HepG2 (cell line): ENCODE results near the gene IPO9.

ENCODE experiments used
- CENPX ChIP-seq: sonication (generic); formaldehyde crosslinking; IDR thresholded peaks from 2 replicates; pipeline ENCODE4 v1.9.0; 2021; ENCODE audit warnings: mild to moderate bottlenecking, missing genetic modification reagents, moderate library complexity
- PHF21A ChIP-seq: sonication (generic); formaldehyde crosslinking; IDR thresholded peaks from 2 replicates; pipeline ENCODE4 v1.5.0; 2020; ENCODE audit warnings: mild to moderate bottlenecking, missing genetic modification reagents
- ZNF121 ChIP-seq: sonication (generic); formaldehyde crosslinking; IDR thresholded peaks from 2 replicates; pipeline ENCODE4 v1.5.0; 2020; ENCODE audit warnings: mild to moderate bottlenecking, missing genetic modification reagents
- TF ChIP-seq, protein P1 (sequence below): sonication (generic); formaldehyde crosslinking; IDR thresholded peaks from 2 replicates; pipeline ENCODE4 v1.4.0; 2020; ENCODE audit warnings: missing genetic modification reagents

DNA sequence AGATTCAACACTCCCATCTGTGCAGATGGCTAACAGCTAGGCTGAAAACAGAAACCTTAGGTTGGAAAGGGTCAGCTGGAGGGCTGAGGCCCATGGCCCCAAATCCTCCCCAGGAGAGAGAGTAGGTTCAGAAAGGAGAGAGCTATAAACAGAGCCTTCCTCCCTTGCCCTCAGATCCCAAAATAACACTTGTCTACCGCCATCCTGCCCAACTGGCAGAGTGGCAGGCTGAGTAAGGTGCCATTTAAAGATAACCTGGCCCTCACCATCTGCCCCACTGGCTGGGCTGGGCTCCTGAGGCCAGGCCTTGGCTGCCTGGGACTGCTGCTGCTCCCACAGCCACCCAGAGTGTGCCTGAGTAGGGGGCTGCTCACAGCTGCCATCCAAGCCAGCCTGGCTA is 55.5 kb downstream of the IPO9 start:
- TF ChIP-seq ZNF121: no peak
- no peak for TF ChIP-seq PHF21A (CRISPR knock-in tag)
- TF ChIP-seq CENPX (CRISPR knock-in tag): no peak
- TF ChIP-seq, protein P1, sequence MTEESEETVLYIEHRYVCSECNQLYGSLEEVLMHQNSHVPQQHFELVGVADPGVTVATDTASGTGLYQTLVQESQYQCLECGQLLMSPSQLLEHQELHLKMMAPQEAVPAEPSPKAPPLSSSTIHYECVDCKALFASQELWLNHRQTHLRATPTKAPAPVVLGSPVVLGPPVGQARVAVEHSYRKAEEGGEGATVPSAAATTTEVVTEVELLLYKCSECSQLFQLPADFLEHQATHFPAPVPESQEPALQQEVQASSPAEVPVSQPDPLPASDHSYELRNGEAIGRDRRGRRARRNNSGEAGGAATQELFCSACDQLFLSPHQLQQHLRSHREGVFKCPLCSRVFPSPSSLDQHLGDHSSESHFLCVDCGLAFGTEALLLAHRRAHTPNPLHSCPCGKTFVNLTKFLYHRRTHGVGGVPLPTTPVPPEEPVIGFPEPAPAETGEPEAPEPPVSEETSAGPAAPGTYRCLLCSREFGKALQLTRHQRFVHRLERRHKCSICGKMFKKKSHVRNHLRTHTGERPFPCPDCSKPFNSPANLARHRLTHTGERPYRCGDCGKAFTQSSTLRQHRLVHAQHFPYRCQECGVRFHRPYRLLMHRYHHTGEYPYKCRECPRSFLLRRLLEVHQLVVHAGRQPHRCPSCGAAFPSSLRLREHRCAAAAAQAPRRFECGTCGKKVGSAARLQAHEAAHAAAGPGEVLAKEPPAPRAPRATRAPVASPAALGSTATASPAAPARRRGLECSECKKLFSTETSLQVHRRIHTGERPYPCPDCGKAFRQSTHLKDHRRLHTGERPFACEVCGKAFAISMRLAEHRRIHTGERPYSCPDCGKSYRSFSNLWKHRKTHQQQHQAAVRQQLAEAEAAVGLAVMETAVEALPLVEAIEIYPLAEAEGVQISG (CRISPR knock-in tag): no peak
